NB4 (cell line): Measurements from ENCODE around the gene UGT2B17.

Source experiments
- MYC ChIP-seq: IDR thresholded peaks from 2 replicates; pipeline ENCODE4 v1.6.1; 2011; ENCODE audit warnings: low read depth, low read length
- POLR2A ChIP-seq: IDR thresholded peaks from 2 replicates; pipeline ENCODE4 v1.6.1; 2011; ENCODE audit warnings: mild to moderate bottlenecking; ENCODE audit not compliant: insufficient read length; ENCODE audit errors: extremely low read depth
- TF ChIP-seq, protein P1 (sequence below): IDR thresholded peaks from one replicate; pipeline ENCODE4 v1.5.1; 2012; ENCODE audit warnings: low read depth, low read length
- TF ChIP-seq, protein P2 (sequence below): IDR thresholded peaks from 2 replicates; pipeline ENCODE4 v1.6.1; 2011; ENCODE audit warnings: low read depth, low read length

DNA sequence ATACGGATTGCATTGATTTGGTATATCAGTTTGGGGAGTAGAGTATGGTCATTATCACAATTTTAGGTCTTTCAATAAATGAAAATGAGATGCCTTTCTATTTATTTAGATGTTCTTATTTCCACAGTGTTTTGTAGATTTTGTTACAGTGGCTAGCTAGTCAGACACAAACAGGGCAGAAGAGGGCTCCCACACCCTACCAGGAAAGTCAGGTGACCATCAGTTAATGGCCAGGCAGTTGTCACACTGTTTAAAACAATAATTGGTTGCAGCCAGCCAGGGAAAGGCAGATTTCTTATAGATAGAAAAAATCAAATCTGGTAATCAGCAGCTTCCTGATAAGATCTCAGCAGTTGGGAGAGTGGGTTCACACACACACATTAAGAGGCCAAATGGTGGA is 57.2 kb downstream of the UGT2B17 start:
- TF ChIP-seq, protein P1, sequence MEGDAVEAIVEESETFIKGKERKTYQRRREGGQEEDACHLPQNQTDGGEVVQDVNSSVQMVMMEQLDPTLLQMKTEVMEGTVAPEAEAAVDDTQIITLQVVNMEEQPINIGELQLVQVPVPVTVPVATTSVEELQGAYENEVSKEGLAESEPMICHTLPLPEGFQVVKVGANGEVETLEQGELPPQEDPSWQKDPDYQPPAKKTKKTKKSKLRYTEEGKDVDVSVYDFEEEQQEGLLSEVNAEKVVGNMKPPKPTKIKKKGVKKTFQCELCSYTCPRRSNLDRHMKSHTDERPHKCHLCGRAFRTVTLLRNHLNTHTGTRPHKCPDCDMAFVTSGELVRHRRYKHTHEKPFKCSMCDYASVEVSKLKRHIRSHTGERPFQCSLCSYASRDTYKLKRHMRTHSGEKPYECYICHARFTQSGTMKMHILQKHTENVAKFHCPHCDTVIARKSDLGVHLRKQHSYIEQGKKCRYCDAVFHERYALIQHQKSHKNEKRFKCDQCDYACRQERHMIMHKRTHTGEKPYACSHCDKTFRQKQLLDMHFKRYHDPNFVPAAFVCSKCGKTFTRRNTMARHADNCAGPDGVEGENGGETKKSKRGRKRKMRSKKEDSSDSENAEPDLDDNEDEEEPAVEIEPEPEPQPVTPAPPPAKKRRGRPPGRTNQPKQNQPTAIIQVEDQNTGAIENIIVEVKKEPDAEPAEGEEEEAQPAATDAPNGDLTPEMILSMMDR = no peak
- TF ChIP-seq POLR2A (no peak), MYC (no peak)
- TF ChIP-seq, protein P2, sequence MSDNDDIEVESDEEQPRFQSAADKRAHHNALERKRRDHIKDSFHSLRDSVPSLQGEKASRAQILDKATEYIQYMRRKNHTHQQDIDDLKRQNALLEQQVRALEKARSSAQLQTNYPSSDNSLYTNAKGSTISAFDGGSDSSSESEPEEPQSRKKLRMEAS = no peak
